H9 (cell line): Measurements from ENCODE around the gene FBXO41. TPM values are rescaled to one million over a fixed set of nuclear protein-coding genes. Genes with fewer than 3 reads are reported as not detected.

Experiments used
- DNase-seq: peaks from one replicate; pipeline ENCODE4 v3.0.0-alpha.2; 2017
- H2AFZ ChIP-seq: one replicate; pipeline ENCODE4 v1.6.1; 2013; ENCODE audit warnings: mild to moderate bottlenecking, low read length, control low read depth, moderate library complexity
- H2AK5ac ChIP-seq: 2 replicates; pipeline ENCODE4 v1.6.1; 2013; ENCODE audit warnings: low read length, control low read depth, mixed read lengths; ENCODE audit not compliant: insufficient read length
- H2BK120ac ChIP-seq: one replicate; pipeline ENCODE4 v1.6.1; 2013; ENCODE audit warnings: low read depth, mild to moderate bottlenecking, low read length, control low read depth, inconsistent platforms; ENCODE audit not compliant: poor library complexity, severe bottlenecking
- H2BK12ac ChIP-seq: 2 replicates; pipeline ENCODE4 v1.6.1; 2013; ENCODE audit warnings: low read length, control low read depth, mixed read lengths, low read depth; ENCODE audit not compliant: insufficient read length
- H2BK15ac ChIP-seq: 2 replicates; pipeline ENCODE4 v1.6.1; 2013; ENCODE audit warnings: low read depth, low read length, control low read depth
- H2BK20ac ChIP-seq: one replicate; pipeline ENCODE4 v1.6.1; 2013; ENCODE audit warnings: low read depth, mild to moderate bottlenecking, low read length, control low read depth, inconsistent platforms; ENCODE audit not compliant: poor library complexity, severe bottlenecking
- H2BK5ac ChIP-seq: 2 replicates; pipeline ENCODE4 v1.6.1; 2013; ENCODE audit warnings: low read length, control low read depth, mixed read lengths; ENCODE audit not compliant: insufficient read length
- H3K14ac ChIP-seq: 2 replicates; pipeline ENCODE4 v1.6.1; 2013; ENCODE audit warnings: low read length, control low read depth; ENCODE audit not compliant: insufficient read depth
- H3K18ac ChIP-seq: 2 replicates; pipeline ENCODE4 v1.6.1; 2013; ENCODE audit warnings: low read depth, mild to moderate bottlenecking, mixed read lengths, low read length, control low read depth; ENCODE audit not compliant: insufficient read length
- H3K23ac ChIP-seq: 2 replicates; pipeline ENCODE4 v1.6.1; 2013; ENCODE audit warnings: low read length, control low read depth, mixed read lengths, low read depth; ENCODE audit not compliant: insufficient read length
- H3K23me2 ChIP-seq: 2 replicates; pipeline ENCODE4 v1.6.1; 2013; ENCODE audit warnings: low read depth, mild to moderate bottlenecking, mixed read lengths, low read length, control low read depth; ENCODE audit not compliant: insufficient read length, poor library complexity, severe bottlenecking
- H3K27ac ChIP-seq: 2 replicates; pipeline ENCODE4 v1.5.1; 2013; ENCODE audit warnings: low read length, control low read depth, mixed read lengths, low read depth; ENCODE audit not compliant: insufficient read length
- H3K27me3 ChIP-seq: 2 replicates; pipeline ENCODE4 v1.6.1; 2013; ENCODE audit warnings: low read length, control low read depth, inconsistent platforms; ENCODE audit not compliant: insufficient read depth
- H3K4ac ChIP-seq: 2 replicates; pipeline ENCODE4 v1.6.1; 2013; ENCODE audit warnings: low read depth, mild to moderate bottlenecking, control low read depth, inconsistent platforms, low read length, moderate library complexity
- H3K4me1 ChIP-seq: 2 replicates; pipeline ENCODE4 v1.6.1; 2013; ENCODE audit warnings: low read length, control low read depth, inconsistent platforms; ENCODE audit not compliant: insufficient read depth
- H3K4me2 ChIP-seq: 2 replicates; pipeline ENCODE4 v1.6.1; 2013; ENCODE audit warnings: low read length, control low read depth, mixed read lengths; ENCODE audit not compliant: insufficient read length, insufficient read depth
- H3K56ac ChIP-seq: 2 replicates; pipeline ENCODE4 v1.6.1; 2013; ENCODE audit warnings: low read depth, mild to moderate bottlenecking, mixed read lengths, low read length, control low read depth; ENCODE audit not compliant: insufficient read length
- H3K79me1 ChIP-seq: 2 replicates; pipeline ENCODE4 v1.6.1; 2013; ENCODE audit warnings: low read depth, mild to moderate bottlenecking, moderate library complexity, low read length, control low read depth, inconsistent platforms; ENCODE audit not compliant: insufficient read depth, poor library complexity, severe bottlenecking
- H3K79me2 ChIP-seq: 2 replicates; pipeline ENCODE4 v1.6.1; 2013; ENCODE audit warnings: low read length, control low read depth, inconsistent platforms; ENCODE audit not compliant: insufficient read depth
- H3K9ac ChIP-seq: 2 replicates; pipeline ENCODE4 v1.6.1; 2013; ENCODE audit warnings: low read length, control low read depth, mixed read lengths; ENCODE audit not compliant: insufficient read length; ENCODE audit errors: extremely low read depth
- H3K9me3 ChIP-seq: one replicate; pipeline ENCODE4 v1.6.1; 2013; ENCODE audit warnings: low read depth, low read length, inconsistent platforms; ENCODE audit not compliant: control insufficient read depth
- H3T11ph ChIP-seq: one replicate; pipeline ENCODE4 v1.6.1; 2013; ENCODE audit warnings: mild to moderate bottlenecking, low read length, control low read depth, inconsistent platforms
- H4K20me1 ChIP-seq: one replicate; pipeline ENCODE4 v1.6.1; 2013; ENCODE audit not compliant: control insufficient read depth, insufficient read length, insufficient read depth
- H4K5ac ChIP-seq: 2 replicates; pipeline ENCODE4 v1.6.1; 2013; ENCODE audit warnings: low read depth, mild to moderate bottlenecking, mixed read lengths, low read length, control low read depth; ENCODE audit not compliant: insufficient read length
- H4K8ac ChIP-seq: replicated peaks from 2 replicates; pipeline ENCODE4 v1.6.1; 2013; ENCODE audit warnings: low read length, control low read depth, mixed read lengths, low read depth; ENCODE audit not compliant: insufficient read length
- H4K91ac ChIP-seq: 2 replicates; pipeline ENCODE4 v1.6.1; 2013; ENCODE audit warnings: low read depth, mild to moderate bottlenecking, moderate library complexity, mixed read lengths, low read length, control low read depth; ENCODE audit not compliant: insufficient read length
- H3K27ac Mint-ChIP-seq, 3 experiments: 2 replicates in 2 of 3; 3 replicates in 1 of 3; pipeline ENCODE4 v1.8.0; 2020 to 2021; ENCODE audit warnings: mixed read lengths in 3 of 3, mild to moderate bottlenecking in 1 of 3, moderate library complexity in 1 of 3
- H3K27me3 Mint-ChIP-seq: 2 replicates; pipeline ENCODE4 v1.8.0; 2021; ENCODE audit warnings: low read depth, mild to moderate bottlenecking, moderate library complexity, mixed read lengths
- H3K36me3 Mint-ChIP-seq, 3 experiments: 2 replicates in 2 of 3; 3 replicates in 1 of 3; pipeline ENCODE4 v1.8.0; 2020 to 2021; ENCODE audit warnings: low read depth in 3 of 3, mixed read lengths in 3 of 3; ENCODE audit not compliant: insufficient read depth in 1 of 3
- H3K4me1 Mint-ChIP-seq, 2 experiments: 2 replicates each; pipeline ENCODE4 v1.8.0; 2020; ENCODE audit warnings: mixed read lengths in 2 of 2
- H3K4me3 Mint-ChIP-seq, 2 experiments: 2 replicates in 1 of 2; 3 replicates in 1 of 2; pipeline ENCODE4 v1.8.0; 2020 to 2021; ENCODE audit warnings: mild to moderate bottlenecking in 2 of 2, mixed read lengths in 2 of 2, moderate library complexity in 1 of 2
- H3K9me3 Mint-ChIP-seq, 2 experiments: 2 replicates in 1 of 2; 3 replicates in 1 of 2; pipeline ENCODE4 v1.8.0; 2020; ENCODE audit warnings: mild to moderate bottlenecking in 2 of 2, mixed read lengths in 2 of 2, moderate library complexity in 1 of 2
- whole genome bisulfite sequencing: extraction: QIAGEN DNeasy Blood & Tissue Kit; methylation state at CpG from one replicate; pipeline ENCODE4 v1.1.7; 2013; ENCODE audit warnings: missing lambda C conversion rate, low lambda C conversion rate, mixed read lengths; ENCODE audit not compliant: insufficient read length; ENCODE audit errors: extremely low coverage; 5-methylcytosine and 5-hydroxymethylcytosine counted together
- total RNA-seq: library from RNA; stranded (reverse); gene quantifications from 2 replicates; pipeline ENCODE4 v1.2.1, GENCODE V29; 2021
- TF ChIP-seq, protein P1 (sequence below): fragments of 200-600 bp; sonication (generic); conservative IDR thresholded peaks from 3 replicates; pipeline ENCODE4 v1.8.0; 2021; ENCODE audit warnings: antibody characterized with exemption, mild to moderate bottlenecking

Gene FBXO41
- total RNA-seq, 1 experiment from 2014 or later: 16.2 TPM

DNA sequence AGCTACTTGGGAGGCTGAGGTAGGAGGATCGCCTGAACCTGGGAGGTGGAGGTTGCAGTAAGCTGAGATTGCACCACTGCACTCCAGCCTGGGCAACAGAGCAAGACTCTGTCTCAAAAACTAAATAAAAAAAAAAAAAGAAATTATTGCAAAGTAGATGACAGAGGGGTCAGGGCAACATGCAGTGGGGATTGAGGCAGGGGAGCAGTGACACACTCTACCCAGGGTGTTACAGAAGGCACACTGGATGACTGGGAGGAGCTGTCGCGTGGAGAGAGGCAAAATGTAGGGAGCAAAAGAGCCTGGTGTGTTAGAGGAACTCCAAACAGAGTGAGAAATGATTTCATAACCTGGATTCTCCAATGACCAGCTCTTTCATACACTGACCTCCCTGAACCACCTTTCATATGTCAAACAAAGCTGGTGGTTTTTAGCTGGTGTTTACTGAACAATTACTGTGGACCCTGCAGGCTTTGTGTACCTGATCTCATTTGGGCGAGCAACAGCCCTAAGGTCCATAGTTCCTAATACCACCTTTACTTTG, 22.1 kb downstream of the FBXO41 start:
- TF ChIP-seq, protein P1, sequence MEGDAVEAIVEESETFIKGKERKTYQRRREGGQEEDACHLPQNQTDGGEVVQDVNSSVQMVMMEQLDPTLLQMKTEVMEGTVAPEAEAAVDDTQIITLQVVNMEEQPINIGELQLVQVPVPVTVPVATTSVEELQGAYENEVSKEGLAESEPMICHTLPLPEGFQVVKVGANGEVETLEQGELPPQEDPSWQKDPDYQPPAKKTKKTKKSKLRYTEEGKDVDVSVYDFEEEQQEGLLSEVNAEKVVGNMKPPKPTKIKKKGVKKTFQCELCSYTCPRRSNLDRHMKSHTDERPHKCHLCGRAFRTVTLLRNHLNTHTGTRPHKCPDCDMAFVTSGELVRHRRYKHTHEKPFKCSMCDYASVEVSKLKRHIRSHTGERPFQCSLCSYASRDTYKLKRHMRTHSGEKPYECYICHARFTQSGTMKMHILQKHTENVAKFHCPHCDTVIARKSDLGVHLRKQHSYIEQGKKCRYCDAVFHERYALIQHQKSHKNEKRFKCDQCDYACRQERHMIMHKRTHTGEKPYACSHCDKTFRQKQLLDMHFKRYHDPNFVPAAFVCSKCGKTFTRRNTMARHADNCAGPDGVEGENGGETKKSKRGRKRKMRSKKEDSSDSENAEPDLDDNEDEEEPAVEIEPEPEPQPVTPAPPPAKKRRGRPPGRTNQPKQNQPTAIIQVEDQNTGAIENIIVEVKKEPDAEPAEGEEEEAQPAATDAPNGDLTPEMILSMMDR: no peak
- H3K79me2 ChIP-seq: no peaks in the 10 kb centered on the region
- Mint-ChIP-seq H3K36me3 (peaks cover 13 to 42% (median 26%) of the 10 kb centered on the region in 3 experiments; a peak in 6 of 7 replicates), H3K9me3 (no peaks in the 10 kb centered on the region), H3K4me1 (peaks cover 2 to 7% of the 10 kb centered on the region in 2 experiments), H3K4me3 (no peak overlapping the region), H3K27me3 (peaks cover 3% of the 10 kb centered on the region), H3K27ac (peak overlapping the region in 1 of 3 experiments; percentile 81; a peak in 1 of 7 replicates)
- no peak overlapping the region for H2BK5ac ChIP-seq
- H3K9ac ChIP-seq: no peak overlapping the region
- H3K9me3 ChIP-seq: no peaks in the 10 kb centered on the region
- no peak overlapping the region for H2AFZ ChIP-seq
- no peak overlapping the region for H3T11ph ChIP-seq
- DNase-seq: no peak
- H3K14ac ChIP-seq: no peak overlapping the region
- no CpG with 5 or more reads among the region's 4 CpGs for WGBS
- H4K8ac ChIP-seq: no peak overlapping the region
- no peak overlapping the region for H2BK20ac ChIP-seq
- H3K4me2 ChIP-seq: no peak overlapping the region
- no peak overlapping the region for H3K56ac ChIP-seq
- H2BK12ac ChIP-seq: no peak overlapping the region
- no peak overlapping the region for H2BK120ac ChIP-seq
- no peak overlapping the region for H4K5ac ChIP-seq
- H4K20me1 ChIP-seq: no peaks in the 10 kb centered on the region
- no peaks in the 10 kb centered on the region for H3K27me3 ChIP-seq
- H3K18ac ChIP-seq: no peak overlapping the region
- H2BK15ac ChIP-seq: no peak overlapping the region
- H3K23me2 ChIP-seq: no peaks in the 10 kb centered on the region
- no peak overlapping the region for H3K27ac ChIP-seq
- no peaks in the 10 kb centered on the region for H3K4me1 ChIP-seq
- no peak overlapping the region for H3K4ac ChIP-seq
- H2AK5ac ChIP-seq: no peak overlapping the region
- H3K23ac ChIP-seq: no peak overlapping the region
- H3K79me1 ChIP-seq: no peaks in the 10 kb centered on the region
- H4K91ac ChIP-seq: no peak overlapping the region
